HepG2 (cell line): Measurements from ENCODE around the gene TRIP6. TPM values are rescaled to one million over a fixed set of nuclear protein-coding genes. Genes with fewer than 3 reads are reported as not detected.

ENCODE experiments used
- ATAC-seq: fragments of 200-7000 bp; cut with Tn5 transposase; 3 replicates; pipeline ENCODE4 v1.9.1; 2020; ENCODE audit warnings: mild to moderate bottlenecking, moderate library complexity
- BruUV-seq: library from RNA; stranded (reverse); fragments of 400-500 nt; replicated peaks from 2 replicates; lab custom pipeline; 2021; lab: Mats Ljungman, UMichigan
- CTCF ChIA-PET: fragments of 300-600 bp; formaldehyde crosslinking; extraction: SDS; loops from one replicate; lab custom pipeline; 2021; ENCODE audit warnings: low total read pairs, inconsistent platforms, low intra/inter-chr PET ratio; lab: Yijun Ruan, JAX
- POLR2A ChIA-PET: fragments of 350-600 bp; sonication (Branson Sonifier 250); formaldehyde crosslinking; loops from one replicate; lab custom pipeline; 2020; ENCODE audit warnings: antibody characterized with exemption, inconsistent platforms; lab: Yijun Ruan, JAX
- DNase-seq: peaks from one replicate; pipeline ENCODE4 v3.0.0-alpha.2; 2015; ENCODE audit warnings: low spot score
- FAIRE-seq: peaks from 3 replicates; lab custom pipeline; 2011; peaks lifted over from hg19 to GRCh38; lab: Jason Lieb, UNC
- H2AFZ ChIP-seq: one replicate; pipeline ENCODE4 v1.6.1; 2011; ENCODE audit warnings: low read length, inconsistent platforms
- H3K27ac ChIP-seq: fragments of 300-600 bp; 3 replicates; pipeline ENCODE4 v1.8.0; 2011; ENCODE audit warnings: mixed run types, mild to moderate bottlenecking, mixed read lengths, low read length, inconsistent platforms; ENCODE audit not compliant: insufficient read depth; ENCODE audit errors: extremely low read length
- H3K27me3 ChIP-seq, 2 experiments: fragments of 200-600 bp in 1 of 2; 2 replicates in 1 of 2; 3 replicates in 1 of 2; pipeline versions ENCODE4 v1.6.0 to v1.8.0; 2011; ENCODE audit warnings: low read length in 2 of 2, mild to moderate bottlenecking in 2 of 2, moderate library complexity in 2 of 2, inconsistent platforms in 1 of 2; ENCODE audit not compliant: insufficient read depth in 2 of 2, control insufficient read depth in 1 of 2
- H3K36me3 ChIP-seq, 2 experiments: fragments of 200-600 bp in 1 of 2; replicated peaks in 1 of 2; 2 replicates in 1 of 2; 3 replicates in 1 of 2; pipeline versions ENCODE4 v1.5.1 to v1.8.0; 2011; ENCODE audit warnings: low read length in 2 of 2, inconsistent platforms in 1 of 2; ENCODE audit not compliant: insufficient read depth in 2 of 2, control insufficient read depth in 1 of 2
- H3K4me1 ChIP-seq: 2 replicates; pipeline ENCODE4 v1.5.1; 2012; ENCODE audit warnings: low read length, inconsistent platforms; ENCODE audit not compliant: insufficient read depth
- H3K4me2 ChIP-seq: 2 replicates; pipeline ENCODE4 v1.6.0; 2011; ENCODE audit warnings: low read depth, low read length, inconsistent platforms
- H3K4me3 ChIP-seq, 3 experiments: fragments of 200-600 bp in 1 of 3; sonication (generic), shearing (Covaris generic) in 1 of 3; replicated peaks in 1 of 3; 2 replicates each; pipeline ENCODE4 v1.5.1; 2011 to 2016; ENCODE audit warnings: low read length in 3 of 3, inconsistent platforms in 2 of 3, low read depth in 2 of 3, mild to moderate bottlenecking in 2 of 3, control low read depth in 1 of 3, mixed read lengths in 1 of 3; ENCODE audit not compliant: insufficient read depth in 1 of 3
- H3K79me2 ChIP-seq: one replicate; pipeline ENCODE4 v1.6.1; 2011; ENCODE audit warnings: low read length, inconsistent platforms; ENCODE audit not compliant: insufficient read depth
- H3K9ac ChIP-seq: 2 replicates; pipeline ENCODE4 v1.6.0; 2011; ENCODE audit warnings: mild to moderate bottlenecking, low read depth, low read length, inconsistent platforms; ENCODE audit not compliant: insufficient read depth
- H3K9me3 ChIP-seq: 2 replicates; pipeline ENCODE4 v1.5.1; 2012; ENCODE audit warnings: mild to moderate bottlenecking, low read length
- H4K20me1 ChIP-seq: 2 replicates; pipeline ENCODE4 v1.6.0; 2011; ENCODE audit warnings: inconsistent platforms, mild to moderate bottlenecking, low read length, moderate library complexity; ENCODE audit not compliant: insufficient read depth
- CREB1 ChIP-seq, 2 experiments: fragments of 450-650 bp in 1 of 2; IDR thresholded peaks; 2 replicates each; pipeline ENCODE4 v1.6.1; 2016 to 2017; ENCODE audit warnings: control low read depth in 1 of 2, mild to moderate bottlenecking in 1 of 2, missing compliant biosample characterization in 1 of 2, missing genetic modification characterization in 1 of 2
- E2F1 ChIP-seq: sonication (generic); formaldehyde crosslinking; IDR thresholded peaks from 2 replicates; pipeline ENCODE4 v1.5.0; 2020; ENCODE audit warnings: missing genetic modification reagents
- KLF13 ChIP-seq: sonication (generic); formaldehyde crosslinking; IDR thresholded peaks from 2 replicates; pipeline ENCODE4 v1.4.0; 2020; ENCODE audit warnings: mild to moderate bottlenecking, missing genetic modification reagents
- SRSF4 ChIP-seq: fragments of 200-400 bp; formaldehyde crosslinking; IDR thresholded peaks from one replicate; pipeline ENCODE4 v1.6.1; 2018; ENCODE audit warnings: mild to moderate bottlenecking, low read depth, low read length, moderate library complexity; ENCODE audit not compliant: poor library complexity, severe bottlenecking
- ZNF564 ChIP-seq: sonication (generic); formaldehyde crosslinking; IDR thresholded peaks from 2 replicates; pipeline ENCODE4 v1.8.1; 2023; ENCODE audit warnings: mild to moderate bottlenecking, missing genetic modification reagents
- ZNF740 ChIP-seq: sonication (generic); formaldehyde crosslinking; IDR thresholded peaks from 2 replicates; pipeline ENCODE4 v1.4.0; 2020; ENCODE audit warnings: missing genetic modification reagents
- in situ Hi-C: cut with HindIII; loops from 2 replicates; pipeline ENCODE4 v1.10.0; 2017; ENCODE audit warnings: low pct_unique_long_range_greater_than_20kb; ENCODE audit not compliant: extremely low pct_ligation_motif_present
- intact Hi-C: fragments of 100-400 bp; cut with micrococcal nuclease; formaldehyde crosslinking; loops from one replicate; pipeline ENCODE4 v1.10.0; 2022; ENCODE audit not compliant: unreplicated experiment
- microRNA-seq: library from miRNA; unstranded; fragments of <30 nt; microRNA quantifications from one replicate; pipeline ENCODE4, GENCODE V29; 2020
- polyA plus RNA-seq, 8 experiments: library from polyadenylated mRNA; depleted of rRNA in 3 of 8; stranded (reverse) in 7 of 8; unstranded in 1 of 8; fragments of >200 nt; fragmentation: Illumina TruSeq in 4 of 8; extraction: Trizol in 4 of 8; gene quantifications; 2 replicates each; pipeline versions ENCODE4 v1.2.1 to v1.2.3, GENCODE V29; 2011 to 2016; ENCODE audit warnings: low read depth in 4 of 8, missing spikeins in 1 of 8, mixed read lengths in 1 of 8; ENCODE audit not compliant: insufficient read depth in 1 of 8
- small RNA-seq, 3 experiments: library from RNA; depleted of rRNA; stranded (forward); fragments of <200 nt; gene quantifications; one replicate each; pipeline ENCODE3, GENCODE V24; 2012; ENCODE audit warnings: low read depth in 2 of 3, low replicate concordance in 1 of 3; ENCODE audit not compliant: insufficient read length in 3 of 3, insufficient read depth in 2 of 3
- total RNA-seq, 5 experiments: library from RNA; depleted of rRNA; stranded (reverse); fragments of >200 nt; fragmentation: Illumina TruSeq; extraction: Trizol; gene quantifications; 2 replicates each; pipeline ENCODE4 v1.2.3, GENCODE V29; 2016; ENCODE audit warnings: low read depth in 1 of 5
- TF ChIP-seq, protein P1 (sequence below): sonication (generic); formaldehyde crosslinking; IDR thresholded peaks from 2 replicates; pipeline ENCODE4 v1.5.0; 2020; ENCODE audit warnings: mild to moderate bottlenecking, missing genetic modification reagents, moderate library complexity

Gene TRIP6
- total and polyA plus RNA-seq, 2 of the 13 experiments (the other 11 are each of a cell fraction or from before 2014, with no cell fraction given) = 0.34 to 0.38 TPM

DNA sequence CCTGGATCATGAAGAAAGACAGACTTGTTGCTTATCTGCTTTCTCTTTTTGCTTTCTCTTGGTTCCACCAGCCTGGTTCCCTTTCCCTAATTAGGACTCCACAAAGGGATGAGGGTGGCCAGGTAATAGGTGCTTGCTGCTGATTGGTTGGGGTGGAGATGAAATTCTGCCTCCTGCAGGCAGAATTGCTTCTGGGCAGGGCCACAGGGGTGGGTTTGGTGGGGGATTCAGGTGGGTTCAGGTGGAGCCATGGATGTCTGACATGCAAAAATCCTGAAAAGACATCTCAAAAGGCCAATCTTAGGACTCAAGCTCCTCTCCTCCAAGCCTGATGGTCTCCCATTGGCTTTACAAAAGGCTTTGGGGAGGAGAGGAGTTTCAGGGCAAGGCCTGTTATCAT lies 53.9 kb downstream of the TRIP6 start:
- H3K79me2 ChIP-seq = no peaks in the 10 kb centered on the region
- no TSS peak for BruUV-seq
- no peaks in the 10 kb centered on the region for H3K36me3 ChIP-seq
- ChIA-PET CTCF (no interaction called here), POLR2A (no interaction called here)
- H3K4me1 ChIP-seq = no peaks in the 10 kb centered on the region
- no peak overlapping the region for H3K9ac ChIP-seq
- in situ Hi-C loops = no loop called here
- H3K9me3 ChIP-seq = no peaks in the 10 kb centered on the region
- H3K4me2 ChIP-seq = no peak overlapping the region
- no peak overlapping the region for H3K27ac ChIP-seq
- no peaks in the 10 kb centered on the region for H4K20me1 ChIP-seq
- no peak overlapping the region for H3K4me3 ChIP-seq
- H3K27me3 ChIP-seq = no peaks in the 10 kb centered on the region
- FAIRE-seq (no peak), ATAC-seq (no peak), DNase-seq (no peak)
- TF ChIP-seq CREB1 (IDR thresholded peaks at IDR 0.05) (no peak), CREB1 (CRISPR knock-in tag; IDR thresholded peaks at IDR 0.05) (no peak), ZNF564 (CRISPR knock-in tag) (no peak), ZNF740 (CRISPR knock-in tag) (no peak), SRSF4 (no peak), E2F1 (CRISPR knock-in tag) (no peak), KLF13 (CRISPR knock-in tag) (no peak)
- TF ChIP-seq, protein P1, sequence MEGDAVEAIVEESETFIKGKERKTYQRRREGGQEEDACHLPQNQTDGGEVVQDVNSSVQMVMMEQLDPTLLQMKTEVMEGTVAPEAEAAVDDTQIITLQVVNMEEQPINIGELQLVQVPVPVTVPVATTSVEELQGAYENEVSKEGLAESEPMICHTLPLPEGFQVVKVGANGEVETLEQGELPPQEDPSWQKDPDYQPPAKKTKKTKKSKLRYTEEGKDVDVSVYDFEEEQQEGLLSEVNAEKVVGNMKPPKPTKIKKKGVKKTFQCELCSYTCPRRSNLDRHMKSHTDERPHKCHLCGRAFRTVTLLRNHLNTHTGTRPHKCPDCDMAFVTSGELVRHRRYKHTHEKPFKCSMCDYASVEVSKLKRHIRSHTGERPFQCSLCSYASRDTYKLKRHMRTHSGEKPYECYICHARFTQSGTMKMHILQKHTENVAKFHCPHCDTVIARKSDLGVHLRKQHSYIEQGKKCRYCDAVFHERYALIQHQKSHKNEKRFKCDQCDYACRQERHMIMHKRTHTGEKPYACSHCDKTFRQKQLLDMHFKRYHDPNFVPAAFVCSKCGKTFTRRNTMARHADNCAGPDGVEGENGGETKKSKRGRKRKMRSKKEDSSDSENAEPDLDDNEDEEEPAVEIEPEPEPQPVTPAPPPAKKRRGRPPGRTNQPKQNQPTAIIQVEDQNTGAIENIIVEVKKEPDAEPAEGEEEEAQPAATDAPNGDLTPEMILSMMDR (CRISPR knock-in tag) = no peak
- intact Hi-C loops = no loop called here
- H2AFZ ChIP-seq = no peak overlapping the region

Small RNA genes within 50 kb of the gene (microRNA-seq; reads per million reads assigned to microRNA genes)
- gene MIR6875 = not detected

Small RNA genes within 50 kb of the gene (small RNA-seq; reads per million reads assigned to genes)
- gene RN7SL549P (0 reads per million in 3 experiments), gene RN7SL750P (0 reads per million in 3 experiments)

Other genes with a start within 250 kb of the TRIP6 start
- 12.5 and 36.9 TPM in 2 replicates for gene TFR2, start 225.8 kb upstream of the TRIP6 start, total RNA-seq (2016; rRNA removed; fragmentation: Illumina TruSeq; extraction: Trizol)
- gene TFR2, start 225.8 kb upstream of the TRIP6 start, polyA plus RNA-seq (2011; rRNA removed) = 64.2 and 122 TPM in 2 replicates
- gene ACTL6B, start 210.9 kb upstream of the TRIP6 start, total RNA-seq (2016; rRNA removed; fragmentation: Illumina TruSeq; extraction: Trizol) = not detected in 2 replicates
- not detected in 2 replicates for gene ACTL6B, start 210.9 kb upstream of the TRIP6 start, polyA plus RNA-seq (2011; rRNA removed)
- 48.3 and 64.3 TPM in 2 replicates for gene GNB2, start 193.6 kb upstream of the TRIP6 start, total RNA-seq (2016; rRNA removed; fragmentation: Illumina TruSeq; extraction: Trizol)
- gene GNB2, start 193.6 kb upstream of the TRIP6 start, polyA plus RNA-seq (2011; rRNA removed) = 67.1 and 82.0 TPM in 2 replicates
- gene GIGYF1, start 173.1 kb upstream of the TRIP6 start, total RNA-seq (2016; rRNA removed; fragmentation: Illumina TruSeq; extraction: Trizol) = 6.4 and 16.1 TPM in 2 replicates
- gene GIGYF1, start 173.1 kb upstream of the TRIP6 start, polyA plus RNA-seq (2011; rRNA removed) = 7.6 and 10.2 TPM in 2 replicates
- 91.1 and 91.5 TPM in 2 replicates for gene POP7, start 161.3 kb upstream of the TRIP6 start, total RNA-seq (2016; rRNA removed; fragmentation: Illumina TruSeq; extraction: Trizol)
- gene POP7, start 161.3 kb upstream of the TRIP6 start, polyA plus RNA-seq (2011; rRNA removed) = 63.9 and 70.6 TPM in 2 replicates
- 9.9 and 10.3 TPM in 2 replicates for gene EPO, start 146.9 kb upstream of the TRIP6 start, total RNA-seq (2016; rRNA removed; fragmentation: Illumina TruSeq; extraction: Trizol)
- gene EPO, start 146.9 kb upstream of the TRIP6 start, polyA plus RNA-seq (2011; rRNA removed) = 25.7 and 26.2 TPM in 2 replicates
- 0.02 and 0.08 TPM in 2 replicates for gene ZAN, start 133.8 kb upstream of the TRIP6 start, total RNA-seq (2016; rRNA removed; fragmentation: Illumina TruSeq; extraction: Trizol)
- 0.09 and 0.14 TPM in 2 replicates for gene ZAN, start 133.8 kb upstream of the TRIP6 start, polyA plus RNA-seq (2011; rRNA removed)
- gene EPHB4, start 39.9 kb upstream of the TRIP6 start, total RNA-seq (2016; rRNA removed; fragmentation: Illumina TruSeq; extraction: Trizol) = 43.7 and 69.6 TPM in 2 replicates
- 61.4 and 68.6 TPM in 2 replicates for gene EPHB4, start 39.9 kb upstream of the TRIP6 start, polyA plus RNA-seq (2011; rRNA removed)
- 5.4 and 16.6 TPM in 2 replicates for gene SLC12A9, start 14.7 kb upstream of the TRIP6 start, total RNA-seq (2016; rRNA removed; fragmentation: Illumina TruSeq; extraction: Trizol)
- gene SLC12A9, start 14.7 kb upstream of the TRIP6 start, polyA plus RNA-seq (2011; rRNA removed) = 8.7 and 13.9 TPM in 2 replicates
- 79.1 and 106 TPM in 2 replicates for gene SRRT, start 7.7 kb downstream of the TRIP6 start, total RNA-seq (2016; rRNA removed; fragmentation: Illumina TruSeq; extraction: Trizol)
- gene SRRT, start 7.7 kb downstream of the TRIP6 start, polyA plus RNA-seq (2011; rRNA removed) = 26.2 and 30.4 TPM in 2 replicates
- gene UFSP1, start 22.3 kb downstream of the TRIP6 start, total RNA-seq (2016; rRNA removed; fragmentation: Illumina TruSeq; extraction: Trizol) = 2.8 and 3.3 TPM in 2 replicates
- 0.65 and 1.3 TPM in 2 replicates for gene UFSP1, start 22.3 kb downstream of the TRIP6 start, polyA plus RNA-seq (2011; rRNA removed)
- 0.18 TPM in 1 of 2 replicates, not detected in the other for gene ACHE, start 28.5 kb downstream of the TRIP6 start, total RNA-seq (2016; rRNA removed; fragmentation: Illumina TruSeq; extraction: Trizol)
- gene ACHE, start 28.5 kb downstream of the TRIP6 start, polyA plus RNA-seq (2011; rRNA removed) = 0.40 and 0.99 TPM in 2 replicates
- gene MUC3A, start 82.1 kb downstream of the TRIP6 start, total RNA-seq (2016; rRNA removed; fragmentation: Illumina TruSeq; extraction: Trizol) = not detected in 2 replicates
- gene MUC3A, start 82.1 kb downstream of the TRIP6 start, polyA plus RNA-seq (2011; rRNA removed) = 0.01 and 0.07 TPM in 2 replicates
- gene MUC12, start 102.2 kb downstream of the TRIP6 start, total RNA-seq (2016; rRNA removed; fragmentation: Illumina TruSeq; extraction: Trizol) = not detected in 2 replicates
- gene MUC12, start 102.2 kb downstream of the TRIP6 start, polyA plus RNA-seq (2011; rRNA removed) = not detected in 2 replicates
- not detected in 2 replicates for gene MUC17, start 152.7 kb downstream of the TRIP6 start, total RNA-seq (2016; rRNA removed; fragmentation: Illumina TruSeq; extraction: Trizol)
- gene MUC17, start 152.7 kb downstream of the TRIP6 start, polyA plus RNA-seq (2011; rRNA removed) = 0.01 TPM in 1 of 2 replicates, not detected in the other
- gene TRIM56, start 218.1 kb downstream of the TRIP6 start, total RNA-seq (2016; rRNA removed; fragmentation: Illumina TruSeq; extraction: Trizol) = 7.1 and 8.1 TPM in 2 replicates
- 3.0 and 3.2 TPM in 2 replicates for gene TRIM56, start 218.1 kb downstream of the TRIP6 start, polyA plus RNA-seq (2011; rRNA removed)